GM12872 (cell line): ENCODE measurements around the gene CCDC92.

Experiments used
- TF ChIP-seq, protein P1 (sequence below): IDR thresholded peaks from 3 replicates; pipeline ENCODE4 v1.5.1; 2011; ENCODE audit warnings: low read depth, mild to moderate bottlenecking, low read length, moderate library complexity; ENCODE audit not compliant: insufficient read depth

The CCDC92 gene, protein sequence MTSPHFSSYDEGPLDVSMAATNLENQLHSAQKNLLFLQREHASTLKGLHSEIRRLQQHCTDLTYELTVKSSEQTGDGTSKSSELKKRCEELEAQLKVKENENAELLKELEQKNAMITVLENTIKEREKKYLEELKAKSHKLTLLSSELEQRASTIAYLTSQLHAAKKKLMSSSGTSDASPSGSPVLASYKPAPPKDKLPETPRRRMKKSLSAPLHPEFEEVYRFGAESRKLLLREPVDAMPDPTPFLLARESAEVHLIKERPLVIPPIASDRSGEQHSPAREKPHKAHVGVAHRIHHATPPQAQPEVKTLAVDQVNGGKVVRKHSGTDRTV

DNA sequence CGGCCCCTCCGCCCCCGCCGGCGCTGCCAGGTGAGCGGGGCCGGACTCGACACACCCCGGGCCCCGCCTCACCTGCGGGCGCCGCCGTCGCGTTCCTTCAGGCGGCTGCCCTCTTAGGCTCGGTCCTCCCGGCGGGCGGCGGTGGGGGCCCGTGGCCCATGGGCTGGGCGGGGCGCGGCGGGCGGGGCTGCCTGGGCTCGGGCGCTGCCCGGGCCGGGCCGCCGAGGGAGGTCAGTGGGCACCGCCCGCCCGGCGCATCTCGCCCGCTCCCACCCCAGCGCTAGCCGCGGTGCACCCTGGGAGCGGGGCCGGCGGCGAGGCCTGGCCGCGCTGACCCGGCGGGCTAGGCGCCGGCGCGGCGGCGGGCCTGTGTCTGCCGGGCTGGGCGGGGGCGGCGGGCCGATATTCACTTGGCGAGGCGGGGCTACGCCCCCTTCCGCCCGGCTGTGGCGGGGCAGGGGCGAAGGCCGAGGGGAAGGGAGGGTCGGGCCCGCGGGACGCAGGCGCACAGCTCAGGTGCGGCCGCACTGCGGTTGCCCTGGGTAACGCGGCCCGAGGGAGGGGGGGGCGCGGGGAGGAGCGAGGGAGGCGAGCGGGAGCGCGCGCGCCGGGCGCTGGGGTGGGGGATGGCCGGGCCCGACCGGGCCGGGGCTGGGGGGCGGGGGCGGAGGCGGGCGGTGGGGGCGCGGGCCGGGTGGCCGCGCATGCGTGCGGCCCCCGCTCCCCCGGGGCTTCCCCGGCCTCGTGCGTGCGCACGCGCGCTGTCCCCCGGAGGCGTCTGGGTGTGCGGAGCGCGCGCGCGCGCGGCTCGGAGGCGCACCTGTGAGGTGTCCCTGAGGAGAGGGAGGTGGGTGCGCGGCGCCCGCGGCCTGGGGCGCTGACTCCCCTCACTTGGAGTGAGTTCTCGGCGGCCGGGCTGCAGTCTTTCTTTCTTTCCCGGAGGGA is at the start of gene CCDC92, which contains the start of gene ZNF664:
TSS of gene CCDC92 (minus strand) at position 375 of the 945 bp plus-strand sequence. CDS start 28,526 bp downstream, outside the sequence.
TSS of gene ZNF664 (plus strand) at position 759 of the 945 bp plus-strand sequence. CDS start 38,930 bp downstream, outside the sequence.
- TF ChIP-seq, protein P1, sequence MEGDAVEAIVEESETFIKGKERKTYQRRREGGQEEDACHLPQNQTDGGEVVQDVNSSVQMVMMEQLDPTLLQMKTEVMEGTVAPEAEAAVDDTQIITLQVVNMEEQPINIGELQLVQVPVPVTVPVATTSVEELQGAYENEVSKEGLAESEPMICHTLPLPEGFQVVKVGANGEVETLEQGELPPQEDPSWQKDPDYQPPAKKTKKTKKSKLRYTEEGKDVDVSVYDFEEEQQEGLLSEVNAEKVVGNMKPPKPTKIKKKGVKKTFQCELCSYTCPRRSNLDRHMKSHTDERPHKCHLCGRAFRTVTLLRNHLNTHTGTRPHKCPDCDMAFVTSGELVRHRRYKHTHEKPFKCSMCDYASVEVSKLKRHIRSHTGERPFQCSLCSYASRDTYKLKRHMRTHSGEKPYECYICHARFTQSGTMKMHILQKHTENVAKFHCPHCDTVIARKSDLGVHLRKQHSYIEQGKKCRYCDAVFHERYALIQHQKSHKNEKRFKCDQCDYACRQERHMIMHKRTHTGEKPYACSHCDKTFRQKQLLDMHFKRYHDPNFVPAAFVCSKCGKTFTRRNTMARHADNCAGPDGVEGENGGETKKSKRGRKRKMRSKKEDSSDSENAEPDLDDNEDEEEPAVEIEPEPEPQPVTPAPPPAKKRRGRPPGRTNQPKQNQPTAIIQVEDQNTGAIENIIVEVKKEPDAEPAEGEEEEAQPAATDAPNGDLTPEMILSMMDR, result peak; percentile 8; the same call in 1 of the 3 replicates

DNA sequence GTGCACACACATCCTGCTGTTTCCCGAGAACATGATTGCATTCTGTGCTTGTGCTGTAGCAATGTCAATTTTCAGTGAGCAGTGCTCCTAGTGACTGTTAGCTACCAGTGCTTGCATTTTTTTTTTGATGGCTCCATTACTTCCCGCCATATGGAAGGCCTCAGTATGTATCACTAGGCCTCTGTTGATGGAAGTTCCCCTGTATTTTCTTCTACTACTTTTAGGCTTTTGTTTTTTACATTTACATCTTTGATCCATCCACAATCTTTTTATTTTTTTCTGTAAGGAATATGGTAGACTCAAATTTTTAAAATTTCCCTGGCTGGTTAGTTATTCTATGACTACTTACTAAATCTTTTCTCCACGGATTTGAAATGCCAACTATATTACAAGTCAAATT is 49.5 kb upstream of the CCDC92 start:
- TF ChIP-seq, protein P1, result no peak

DNA sequence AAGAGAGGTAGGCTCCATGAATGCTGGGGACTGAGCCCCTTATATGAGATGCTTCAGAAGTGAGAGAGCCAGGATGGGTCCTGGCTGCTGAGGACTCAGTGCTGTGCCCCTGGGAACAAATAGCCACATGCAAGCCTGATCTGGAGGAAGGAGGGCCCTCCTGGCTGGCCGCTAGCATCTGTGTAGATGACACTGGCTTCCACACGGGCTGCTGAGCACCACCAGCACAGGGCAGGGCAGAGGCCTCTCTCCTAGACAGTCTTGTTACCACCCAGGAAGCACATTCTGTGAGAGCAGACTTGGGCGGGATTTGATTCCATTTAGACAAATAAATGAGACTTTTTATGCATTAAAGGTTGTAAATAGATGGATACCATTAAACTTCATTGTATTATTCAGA is 48.4 kb upstream of the CCDC92 start:
- TF ChIP-seq, protein P1, result no peak

DNA sequence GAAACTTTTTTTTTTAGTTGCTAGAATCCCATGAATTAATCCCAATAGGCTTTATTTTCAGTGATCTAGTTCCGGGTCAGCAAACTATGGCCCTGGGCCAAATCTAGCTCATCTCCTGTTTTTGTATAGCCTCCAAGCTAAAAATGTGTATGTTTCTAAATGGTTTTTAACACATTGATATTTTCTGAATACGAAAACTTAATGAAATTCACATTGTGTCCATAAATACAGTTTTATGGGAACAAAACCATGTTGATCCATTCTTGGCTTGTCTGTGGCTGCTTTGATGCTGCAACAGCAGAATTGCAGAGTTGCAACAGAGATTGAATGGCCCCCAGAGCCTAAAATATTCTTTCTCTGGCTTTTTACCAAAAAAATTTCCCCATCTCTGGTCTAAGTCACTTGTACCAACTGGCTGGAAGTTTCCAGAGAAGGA is 47.9 kb upstream of the CCDC92 start:
- TF ChIP-seq, protein P1, result no peak

DNA sequence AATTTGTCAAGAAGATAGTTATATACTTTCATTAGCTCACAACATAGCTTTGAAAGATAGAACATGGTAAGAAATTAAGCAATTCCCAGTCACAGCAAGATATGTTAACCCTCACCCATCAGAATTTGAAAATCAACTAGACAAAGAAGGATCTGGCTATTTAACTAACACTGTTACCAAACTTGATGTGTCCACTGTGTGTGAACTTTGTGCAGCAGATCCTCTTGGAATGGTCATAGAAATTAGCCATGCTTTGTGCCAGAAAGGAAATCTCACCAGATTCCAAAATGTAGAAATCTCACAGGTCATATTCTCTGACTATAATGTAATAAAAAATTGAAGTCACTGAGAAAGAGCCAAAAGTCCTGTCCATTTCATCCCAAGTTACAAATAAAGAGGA is 46.5 kb upstream of the CCDC92 start:
- TF ChIP-seq, protein P1, result no peak

DNA sequence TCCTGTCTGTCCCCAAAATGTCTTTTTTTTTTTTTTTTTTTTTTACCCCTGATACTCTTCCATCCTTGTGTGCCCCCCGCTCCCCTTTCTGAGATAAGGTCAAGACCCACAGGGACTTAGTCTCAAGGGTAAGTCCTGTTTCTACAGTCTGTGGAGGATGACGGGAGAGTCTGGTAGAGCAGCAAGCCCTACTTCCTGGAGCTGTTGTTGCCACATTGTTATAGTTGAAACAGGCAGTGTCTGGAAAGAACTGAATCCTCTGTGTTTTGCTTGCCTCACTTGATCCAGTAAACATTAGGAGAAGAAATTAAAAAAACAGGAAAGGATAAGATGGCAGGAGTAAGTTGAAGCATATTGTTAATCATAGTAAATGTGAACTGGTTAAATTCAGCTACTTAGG is 45.9 kb upstream of the CCDC92 start:
- TF ChIP-seq, protein P1, result no peak

DNA sequence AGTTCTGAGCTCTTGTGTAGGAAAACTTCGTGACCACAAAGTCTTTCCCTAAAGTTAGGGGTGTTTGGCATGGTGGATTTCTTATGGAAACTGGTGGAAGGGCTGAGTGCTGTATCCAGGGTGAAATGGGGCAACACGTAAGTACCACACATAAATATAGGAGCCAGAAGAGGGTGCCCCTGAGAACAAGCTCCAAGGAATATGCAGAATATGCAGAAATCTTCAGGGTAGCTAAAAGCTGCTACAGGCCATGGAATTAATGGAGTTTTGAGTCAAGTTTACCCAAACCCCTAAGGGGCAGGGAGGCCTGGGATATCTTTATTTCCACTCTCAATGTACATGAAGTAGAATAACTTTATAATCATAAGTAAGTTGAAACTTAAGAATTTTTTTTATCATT is 44.4 kb upstream of the CCDC92 start:
- TF ChIP-seq, protein P1, result no peak
